MM.1S (cell line): ENCODE measurements around the gene RABGAP1L.

ENCODE experiments used
- DNase-seq: peaks from one replicate; pipeline ENCODE4 v3.0.0-alpha.2; 2015
- H2AFZ ChIP-seq: fragments of 300-600 bp; sonication (generic); 2 replicates; pipeline ENCODE4 v1.6.0; 2016; ENCODE audit warnings: antibody characterized with exemption, low read length
- H3F3A ChIP-seq: fragments of 300-600 bp; sonication (generic); 2 replicates; pipeline ENCODE4 v1.6.1; 2016; ENCODE audit warnings: mild to moderate bottlenecking, antibody characterized with exemption, low read length, moderate library complexity, mixed read lengths; ENCODE audit not compliant: insufficient read depth
- H3K27ac ChIP-seq: fragments of 300-600 bp; sonication (generic); 2 replicates; pipeline ENCODE4 v1.5.1; 2016; ENCODE audit warnings: mild to moderate bottlenecking, low read length
- H3K27me3 ChIP-seq: fragments of 300-600 bp; sonication (generic); replicated peaks from 2 replicates; pipeline ENCODE4 v1.6.0; 2016; ENCODE audit warnings: low read length; ENCODE audit not compliant: insufficient read depth
- H3K36me3 ChIP-seq: fragments of 300-600 bp; sonication (generic); replicated peaks from 2 replicates; pipeline ENCODE4 v1.6.1; 2016; ENCODE audit warnings: mild to moderate bottlenecking, low read length, mixed read lengths; ENCODE audit not compliant: insufficient read depth
- H3K4me1 ChIP-seq: fragments of 300-600 bp; sonication (generic); 2 replicates; pipeline ENCODE4 v1.6.1; 2016; ENCODE audit warnings: low read length, mixed read lengths
- H3K4me2 ChIP-seq: fragments of 300-600 bp; sonication (generic); 2 replicates; pipeline ENCODE4 v1.6.0; 2016; ENCODE audit warnings: low read depth, low read length
- H3K4me3 ChIP-seq: fragments of 300-600 bp; sonication (generic); 2 replicates; pipeline ENCODE4 v1.5.1; 2016; ENCODE audit warnings: low read length, mixed read lengths
- H3K79me2 ChIP-seq: fragments of 300-600 bp; sonication (generic); 2 replicates; pipeline ENCODE4 v1.6.1; 2016; ENCODE audit warnings: mixed run types, low read length, mixed read lengths
- H3K9ac ChIP-seq: fragments of 300-600 bp; sonication (generic); 2 replicates; pipeline ENCODE4 v1.6.1; 2016; ENCODE audit warnings: low read length, mixed read lengths
- H3K9me2 ChIP-seq: fragments of 300-600 bp; sonication (generic); replicated peaks from 2 replicates; pipeline ENCODE4 v1.6.1; 2016; ENCODE audit warnings: mild to moderate bottlenecking, low read length, mixed read lengths; ENCODE audit not compliant: insufficient read depth
- H3K9me3 ChIP-seq: fragments of 300-600 bp; sonication (generic); replicated peaks from 2 replicates; pipeline ENCODE4 v1.6.1; 2016; ENCODE audit warnings: mild to moderate bottlenecking, low read length, mixed read lengths; ENCODE audit not compliant: insufficient read depth
- H4K20me1 ChIP-seq: fragments of 300-600 bp; sonication (generic); 2 replicates; pipeline ENCODE4 v1.6.1; 2016; ENCODE audit warnings: mild to moderate bottlenecking, low read length, moderate library complexity, mixed read lengths; ENCODE audit not compliant: insufficient read depth
- CTCF ChIP-seq: fragments of 300-600 bp; sonication (generic); IDR thresholded peaks from 2 replicates; pipeline ENCODE4 v1.5.1; 2016; ENCODE audit warnings: antibody characterized with exemption, low read length, mixed read lengths
- EZH2 ChIP-seq: fragments of 300-600 bp; sonication (generic); optimal IDR thresholded peaks from 2 replicates; pipeline ENCODE3; 2017; ENCODE audit warnings: low read depth, mild to moderate bottlenecking, antibody characterized with exemption, low read length, mixed read lengths
- EZH2phosphoT487 ChIP-seq: fragments of 300-600 bp; sonication (generic); IDR thresholded peaks from 2 replicates; pipeline ENCODE4 v1.6.1; 2018; ENCODE audit warnings: antibody characterized with exemption, low read length

The RABGAP1L gene

GRCh38 chr1:174218983-174219382 lies 59.7 kb downstream of the RABGAP1L start:
- no peak overlapping the region for H2AFZ ChIP-seq
- no peaks in the 10 kb centered on the region for H3K27me3 ChIP-seq
- H3K9me3 ChIP-seq = no peaks in the 10 kb centered on the region
- peak overlapping the region; percentile 28; the same call in 1 of the 2 replicates for H3K27ac ChIP-seq
- H3K4me2 ChIP-seq = peak overlapping the region; percentile 53
- peaks cover 4% of the 10 kb centered on the region; the same call in 1 of the 2 replicates for H3F3A ChIP-seq
- peaks cover 13% of the 10 kb centered on the region; the same call in 1 of the 2 replicates for H3K79me2 ChIP-seq
- no peaks in the 10 kb centered on the region for H3K9me2 ChIP-seq
- H3K4me1 ChIP-seq = peaks cover 22% of the 10 kb centered on the region
- DNase-seq = no peak
- peak overlapping the region; percentile 14; the same call in 1 of the 2 replicates for H3K4me3 ChIP-seq
- no peaks in the 10 kb centered on the region for H3K36me3 ChIP-seq
- TF ChIP-seq EZH2 = no peak
- no peak for TF ChIP-seq EZH2phosphoT487
- TF ChIP-seq CTCF = no peak
- no peaks in the 10 kb centered on the region for H4K20me1 ChIP-seq
- peak overlapping the region; percentile 17; the same call in 1 of the 2 replicates for H3K9ac ChIP-seq

GRCh38 chr1:174219606-174220370 lies 60.5 kb downstream of the RABGAP1L start:
- H3K9me3 ChIP-seq = no peaks in the 10 kb centered on the region

GRCh38 chr1:174221681-174222080 lies 62.4 kb downstream of the RABGAP1L start:
- Histone ChIP-seq H2AFZ (no peak overlapping the region), H3K27ac (no peak overlapping the region), H4K20me1 (no peaks in the 10 kb centered on the region), H3K36me3 (no peaks in the 10 kb centered on the region), H3K9me2 (no peaks in the 10 kb centered on the region), H3K4me2 (no peak overlapping the region), H3K27me3 (no peaks in the 10 kb centered on the region), H3K9me3 (no peaks in the 10 kb centered on the region), H3F3A (peaks cover 23% of the 10 kb centered on the region), H3K9ac (no peak overlapping the region), H3K79me2 (peaks cover 13% of the 10 kb centered on the region; the same call in 1 of the 2 replicates), H3K4me1 (peaks cover 39% of the 10 kb centered on the region), H3K4me3 (no peak overlapping the region)
- TF ChIP-seq CTCF (no peak), EZH2 (no peak), EZH2phosphoT487 (no peak)
- no peak for DNase-seq

More at GRCh38 chr1:174219606-174220370, 60.5 kb downstream of the RABGAP1L start:
- DNase-seq = no peak
- H3K79me2 ChIP-seq = peaks cover 13% of the 10 kb centered on the region; the same call in 1 of the 2 replicates
- H3K27ac ChIP-seq = peak overlapping the region; percentile 28; the same call in 1 of the 2 replicates
- no peaks in the 10 kb centered on the region for H3K9me2 ChIP-seq
- H3K4me1 ChIP-seq = peaks cover 25% of the 10 kb centered on the region
- peaks cover 4% of the 10 kb centered on the region; the same call in 1 of the 2 replicates for H3F3A ChIP-seq
- no peaks in the 10 kb centered on the region for H3K27me3 ChIP-seq
- H3K9ac ChIP-seq = peak overlapping the region; percentile 17; the same call in 1 of the 2 replicates
- H4K20me1 ChIP-seq = no peaks in the 10 kb centered on the region
- no peak overlapping the region for H2AFZ ChIP-seq
- TF ChIP-seq CTCF (no peak), EZH2phosphoT487 (no peak), EZH2 (no peak)
- peak overlapping the region; percentile 53 for H3K4me2 ChIP-seq
- H3K36me3 ChIP-seq = no peaks in the 10 kb centered on the region
- H3K4me3 ChIP-seq = peak overlapping the region; percentile 14; the same call in 1 of the 2 replicates
